Measurements from ENCODE around the gene SMIM24. TPM values are rescaled to one million over a fixed set of nuclear protein-coding genes. Genes with fewer than 3 reads are reported as not detected.

The SMIM24 gene
- total RNA-seq, 1 experiment from 2014 or later, result 1.9 TPM

- H4K20me1 ChIP-seq (ENCODE audit: control insufficient read depth, insufficient read depth, insufficient read length), result no peaks in the 10 kb centered on the region
- TF ChIP-seq CTCF (conservative IDR thresholded peaks at IDR 0.05), result no peak
These were observed 40.8 kb upstream of the SMIM24 start for GRCh38 chr19:3521104-3521445.

More at GRCh38 chr19:3521104-3521445, 40.8 kb upstream of the SMIM24 start:
- Histone ChIP-seq H3K4ac (ENCODE audit: low read depth, low read length) (no peak overlapping the region), H3K14ac (ENCODE audit: insufficient read depth, low read length) (no peak overlapping the region), H2BK15ac (ENCODE audit: low read depth, low read length) (no peak overlapping the region), H3K4me1 (ENCODE audit: insufficient read depth, low read length) (peaks cover 3% of the 10 kb centered on the region; the same call in 1 of the 2 replicates), H3K79me1 (ENCODE audit: insufficient read depth, low read depth, low read length, poor library complexity, severe bottlenecking) (no peaks in the 10 kb centered on the region), H3K56ac (ENCODE audit: insufficient read length, low read depth, low read length) (no peak overlapping the region), H3K79me2 (ENCODE audit: insufficient read depth, low read length) (no peaks in the 10 kb centered on the region; the same call in 1 of the 2 replicates), H4K8ac (replicated peaks; ENCODE audit: insufficient read length, low read depth, low read length) (no peak overlapping the region), H3K4me2 (ENCODE audit: insufficient read depth, insufficient read length, low read length) (no peak overlapping the region), H3K23me2 (ENCODE audit: insufficient read length, low read depth, low read length, poor library complexity, severe bottlenecking) (no peaks in the 10 kb centered on the region), H3K27me3 (ENCODE audit: insufficient read depth, low read length) (no peaks in the 10 kb centered on the region), H3K18ac (ENCODE audit: insufficient read length, low read depth, low read length) (no peak overlapping the region), H2BK120ac (ENCODE audit: low read depth, low read length, poor library complexity, severe bottlenecking) (no peak overlapping the region), H3K27ac (ENCODE audit: insufficient read length, low read depth, low read length) (no peak overlapping the region), H3K9ac (ENCODE audit: extremely low read depth, insufficient read length, low read length) (no peak overlapping the region), H2AK5ac (ENCODE audit: insufficient read length, low read length) (no peak overlapping the region), H3K23ac (ENCODE audit: insufficient read length, low read depth, low read length) (no peak overlapping the region), H4K91ac (ENCODE audit: insufficient read length, low read depth, low read length) (no peak overlapping the region), H4K5ac (ENCODE audit: insufficient read length, low read depth, low read length) (no peak overlapping the region), H2BK12ac (ENCODE audit: insufficient read length, low read depth, low read length) (no peak overlapping the region), H2BK5ac (ENCODE audit: insufficient read length, low read length) (no peak overlapping the region), H3K9me3 (ENCODE audit: control insufficient read depth, low read depth, low read length) (no peaks in the 10 kb centered on the region), H3T11ph (ENCODE audit: low read length) (no peak overlapping the region), H2BK20ac (ENCODE audit: low read depth, low read length, poor library complexity, severe bottlenecking) (no peak overlapping the region), H2AFZ (ENCODE audit: low read length) (no peak overlapping the region)
- peak overlapping the region in 2 of 3 experiments; percentile 70 to 86; a peak in 4 of 7 replicates for H3K27ac Mint-ChIP-seq
- no CpG with 5 or more reads among the region's 7 CpGs for WGBS (ENCODE audit: extremely low coverage, insufficient read length, low lambda C conversion rate)
- no peak for DNase-seq
- no peak overlapping the region; a peak in 1 of 5 replicates for H3K4me3 Mint-ChIP-seq
- H3K36me3 Mint-ChIP-seq (ENCODE audit: insufficient read depth in 1 of 3, low read depth in 3 of 3), result peaks cover 6 to 27% (median 25%) of the 10 kb centered on the region in 3 experiments
- H3K27me3 Mint-ChIP-seq (ENCODE audit: low read depth), result no peaks in the 10 kb centered on the region
- H3K9me3 Mint-ChIP-seq, result no peaks in the 10 kb centered on the region; a peak in 1 of 5 replicates
- peaks cover 29 to 32% of the 10 kb centered on the region in 2 experiments for H3K4me1 Mint-ChIP-seq

All from H9 (cell line).